ENCODE measurements around the gene SBF2.

GRCh38 chr11:9878936-9879335, 415.1 kb downstream of the SBF2 start:
- TF ChIP-seq GATA2 (IDR thresholded peaks at IDR 0.05; ENCODE audit: low read depth, low read length) (no peak), GATA3 (IDR thresholded peaks at IDR 0.05; ENCODE audit: low read depth, low read length) (no peak)

Measured in SH-SY5Y (cell line).